Kidney (tissue), 14 donors: ENCODE data around the gene RCVRN. TPM values are rescaled to one million over a fixed set of nuclear protein-coding genes. Genes with fewer than 3 reads are reported as not detected.

Experiments
- DNase-seq, 5 donors: peaks; one replicate each; pipeline ENCODE4 v3.0.0-alpha.2; 2013 to 2020
- FAIRE-seq: peaks from 2 replicates; lab custom pipeline; 2012; peaks lifted over from hg19 to GRCh38; lab: Jason Lieb, UNC
- H3K27ac ChIP-seq, 2 donors: one replicate each; pipeline ENCODE4 v1.7.0; 2013; ENCODE audit warnings: low read depth in 2 of 2, low read length in 2 of 2, inconsistent platforms in 1 of 2
- H3K27me3 ChIP-seq: one replicate; pipeline ENCODE4 v1.7.1; 2013; ENCODE audit warnings: low read length, inconsistent platforms; ENCODE audit not compliant: control insufficient read depth, insufficient read depth
- H3K36me3 ChIP-seq, 3 donors: one replicate each; pipeline versions ENCODE4 v1.7.0 to v1.7.1; 2013; ENCODE audit warnings: low read length in 3 of 3, control low read depth in 1 of 3, inconsistent platforms in 1 of 3; ENCODE audit not compliant: insufficient read depth in 3 of 3, control insufficient read depth in 2 of 3
- H3K4me1 ChIP-seq, 3 donors: one replicate each; pipeline versions ENCODE4 v1.7.0 to v1.7.1; 2013; ENCODE audit warnings: low read length in 3 of 3, inconsistent platforms in 1 of 3, low read depth in 1 of 3; ENCODE audit not compliant: control insufficient read depth in 2 of 3, insufficient read depth in 2 of 3
- H3K4me3 ChIP-seq, 3 donors: one replicate each; pipeline versions ENCODE4 v1.7.0 to v1.8.1; 2013; ENCODE audit warnings: low read length in 3 of 3, control low read depth in 1 of 3, inconsistent platforms in 1 of 3
- H3K9ac ChIP-seq, 3 donors: one replicate each; pipeline versions ENCODE4 v1.7.0 to v1.7.1; 2013; ENCODE audit warnings: low read length in 3 of 3, control low read depth in 1 of 3, inconsistent platforms in 1 of 3
- H3K9me3 ChIP-seq, 3 donors: one replicate each; pipeline versions ENCODE4 v1.7.0 to v1.7.1; 2013; ENCODE audit warnings: low read length in 3 of 3, control low read depth in 1 of 3, inconsistent platforms in 1 of 3; ENCODE audit not compliant: control insufficient read depth in 2 of 3, insufficient read depth in 1 of 3
- intact Hi-C: fragments of 100-400 bp; cut with DNase I; formaldehyde crosslinking; loops from one replicate; pipeline ENCODE4 v1.11.1; 2022
- polyA plus RNA-seq: library from polyadenylated mRNA; stranded (reverse); fragments of 350-450 nt; fragmentation: Illumina TruSeq; extraction: RNeasy Lipid Tissue Mini Kit (QIAGEN cat#74804); gene quantifications from one replicate; pipeline ENCODE4 v1.2.3, GENCODE V29; 2014; ENCODE audit warnings: low read depth, low replicate concordance; ENCODE audit not compliant: insufficient read depth
- total RNA-seq: library from RNA; stranded (reverse); fragmentation: NEBNext Ultra II Directional; extraction: Animal tissue kit (Norgen Biotek cat#: 25700); gene quantifications from one replicate; pipeline ENCODE4 v1.2.1, GENCODE V29; 2021
- TF ChIP-seq, protein P1 (sequence below): IDR thresholded peaks from 3 replicates; pipeline ENCODE4 v1.5.1; 2012; ENCODE audit warnings: mild to moderate bottlenecking, moderate library complexity, borderline replicate concordance; ENCODE audit not compliant: insufficient read depth; ENCODE audit errors: extremely low read depth
- donor health status: control.
- donor health status: control.
- donor health status: control.
- donor health status: control.
- donor health status: control.
- donor health status: DM: yes; HTN: yes; CAD: no.
- donor health status: Normal renal cell carcinoma (clear cell type).

The RCVRN gene
- total and polyA plus RNA-seq, 2 donors from 2014 or later = not detected

DNA sequence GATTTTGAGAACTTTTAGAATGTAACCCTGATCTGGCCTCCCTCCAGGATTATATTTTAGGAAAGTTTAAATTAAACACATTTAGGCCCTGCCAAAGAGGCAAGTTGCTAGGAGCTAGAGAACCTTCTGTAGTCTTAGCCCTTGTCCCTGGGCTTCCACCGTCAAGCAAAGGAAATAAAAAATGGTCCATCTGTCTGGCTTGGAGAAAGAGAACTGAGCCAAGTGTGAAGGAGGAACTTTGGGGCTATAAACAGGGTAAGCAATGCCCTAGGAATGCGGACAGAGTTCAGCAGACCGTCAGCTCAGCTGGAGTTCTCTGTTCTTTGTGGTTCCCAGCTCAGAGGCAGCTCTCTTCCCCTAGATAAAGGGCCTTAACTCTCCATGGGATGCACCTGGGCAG lies 29.6 kb downstream of the RCVRN start:
- FAIRE-seq (no peak), DNase-seq (no peak)
- Histone ChIP-seq H3K4me3 (no peak overlapping the region), H3K27ac (no peak overlapping the region), H3K9me3 (no peaks in the 10 kb centered on the region), H3K36me3 (no peaks in the 10 kb centered on the region), H3K9ac (no peak overlapping the region), H3K4me1 (no peaks in the 10 kb centered on the region), H3K27me3 (no peaks in the 10 kb centered on the region)
- intact Hi-C loops = no loop called here
- TF ChIP-seq, protein P1, sequence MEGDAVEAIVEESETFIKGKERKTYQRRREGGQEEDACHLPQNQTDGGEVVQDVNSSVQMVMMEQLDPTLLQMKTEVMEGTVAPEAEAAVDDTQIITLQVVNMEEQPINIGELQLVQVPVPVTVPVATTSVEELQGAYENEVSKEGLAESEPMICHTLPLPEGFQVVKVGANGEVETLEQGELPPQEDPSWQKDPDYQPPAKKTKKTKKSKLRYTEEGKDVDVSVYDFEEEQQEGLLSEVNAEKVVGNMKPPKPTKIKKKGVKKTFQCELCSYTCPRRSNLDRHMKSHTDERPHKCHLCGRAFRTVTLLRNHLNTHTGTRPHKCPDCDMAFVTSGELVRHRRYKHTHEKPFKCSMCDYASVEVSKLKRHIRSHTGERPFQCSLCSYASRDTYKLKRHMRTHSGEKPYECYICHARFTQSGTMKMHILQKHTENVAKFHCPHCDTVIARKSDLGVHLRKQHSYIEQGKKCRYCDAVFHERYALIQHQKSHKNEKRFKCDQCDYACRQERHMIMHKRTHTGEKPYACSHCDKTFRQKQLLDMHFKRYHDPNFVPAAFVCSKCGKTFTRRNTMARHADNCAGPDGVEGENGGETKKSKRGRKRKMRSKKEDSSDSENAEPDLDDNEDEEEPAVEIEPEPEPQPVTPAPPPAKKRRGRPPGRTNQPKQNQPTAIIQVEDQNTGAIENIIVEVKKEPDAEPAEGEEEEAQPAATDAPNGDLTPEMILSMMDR = no peak

DNA sequence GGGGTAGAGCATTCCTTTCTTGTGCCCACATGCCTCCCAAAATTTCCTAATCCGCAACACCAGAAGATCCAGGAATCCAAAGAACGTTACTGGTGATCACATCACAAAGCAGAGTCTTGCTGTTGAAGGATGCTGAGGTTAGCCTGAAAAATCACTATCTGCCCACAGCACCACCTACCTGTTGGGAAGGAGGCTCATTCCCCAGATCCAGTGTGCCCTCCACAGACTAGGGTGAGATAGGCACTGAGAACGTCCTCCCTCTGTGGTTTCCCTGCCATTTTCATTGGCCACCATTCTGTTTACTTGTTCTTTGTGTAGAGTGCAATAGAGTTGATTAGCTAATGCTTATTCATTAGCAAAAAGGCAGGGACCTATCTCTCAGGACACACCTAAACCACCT lies 30.3 kb downstream of the RCVRN start:
- TF ChIP-seq, protein P1 = no peak
- Histone ChIP-seq H3K4me1 (no peaks in the 10 kb centered on the region), H3K9ac (no peak overlapping the region), H3K27me3 (no peaks in the 10 kb centered on the region), H3K36me3 (no peaks in the 10 kb centered on the region), H3K9me3 (no peaks in the 10 kb centered on the region), H3K4me3 (no peak overlapping the region), H3K27ac (no peak overlapping the region)
- DNase-seq (no peak), FAIRE-seq (no peak)
- intact Hi-C loops = no loop called here

DNA sequence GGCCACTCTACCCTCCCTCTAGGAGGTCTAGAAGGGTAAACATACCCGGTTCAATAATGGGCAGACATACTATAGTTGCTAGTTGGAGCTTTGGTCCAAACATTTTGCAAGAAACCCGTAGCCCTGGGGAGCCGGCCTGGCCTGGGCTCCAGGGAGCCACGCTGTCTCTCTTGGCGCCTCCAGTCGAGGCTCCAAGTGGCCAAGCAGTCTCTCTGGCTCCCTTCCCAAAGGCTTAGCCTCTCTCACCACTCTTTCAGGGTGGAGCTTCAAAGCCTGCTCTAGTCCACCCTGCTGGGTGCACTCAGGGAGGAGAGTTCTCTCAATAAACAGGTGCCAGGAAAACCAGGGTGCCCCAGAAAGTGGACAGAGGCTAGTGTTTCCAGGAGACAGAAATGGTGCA lies 32.2 kb downstream of the RCVRN start:
- no peaks in the 10 kb centered on the region for H3K9me3 ChIP-seq
- H3K9ac ChIP-seq = no peak overlapping the region
- FAIRE-seq (no peak), DNase-seq (no peak)
- intact Hi-C loops = no loop called here
- TF ChIP-seq, protein P1 = no peak
- no peaks in the 10 kb centered on the region for H3K36me3 ChIP-seq
- no peaks in the 10 kb centered on the region for H3K4me1 ChIP-seq
- H3K27ac ChIP-seq = no peak overlapping the region
- no peaks in the 10 kb centered on the region for H3K27me3 ChIP-seq
- no peak overlapping the region for H3K4me3 ChIP-seq

DNA sequence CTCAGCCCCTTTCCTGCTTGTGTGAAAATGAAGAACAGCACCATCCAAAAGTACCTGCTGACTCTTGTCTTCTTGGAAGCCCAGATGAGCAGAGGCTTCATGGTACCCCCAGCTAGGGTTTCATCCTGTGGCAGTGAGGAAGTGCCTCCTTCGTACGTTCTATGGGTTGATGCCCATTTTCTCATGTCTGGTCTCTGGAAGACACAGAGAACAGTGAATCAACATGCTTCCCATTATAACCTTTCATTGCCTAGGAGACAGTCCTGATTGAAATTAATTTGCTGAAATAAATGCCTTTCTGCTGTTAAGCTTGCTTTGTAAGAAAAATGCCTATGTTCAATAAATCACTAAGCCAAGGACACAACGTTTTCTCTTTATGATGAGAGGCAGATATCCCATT lies 36.5 kb downstream of the RCVRN start:
- intact Hi-C loops = no loop called here
- no peak overlapping the region for H3K9ac ChIP-seq
- no peak for FAIRE-seq
- no peaks in the 10 kb centered on the region for H3K4me1 ChIP-seq
- H3K27me3 ChIP-seq = no peaks in the 10 kb centered on the region
- H3K9me3 ChIP-seq = no peaks in the 10 kb centered on the region
- H3K27ac ChIP-seq = no peak overlapping the region
- H3K4me3 ChIP-seq = no peak overlapping the region
- DNase-seq = peak in 2 of 5 donors; percentile 7
- H3K36me3 ChIP-seq = no peaks in the 10 kb centered on the region
- TF ChIP-seq, protein P1 = no peak
